DMS153 treated with DMSO at 0.1 percent for 48 hours (cell line): ENCODE data around the gene SUSD4.
A peak's percentile ranks its signal among the peaks of the same experiment; 100 is the strongest.

Experiments used
- DNase-seq: peaks from one replicate; lab custom pipeline; 2025; ENCODE audit not compliant: unreplicated experiment; lab: John Stamatoyannopoulos, UW

The SUSD4 gene

GRCh38 chr1:223363057-223363855, 720 bp downstream of the SUSD4 start:
- peak; percentile 27 for DNase-seq

DNA sequence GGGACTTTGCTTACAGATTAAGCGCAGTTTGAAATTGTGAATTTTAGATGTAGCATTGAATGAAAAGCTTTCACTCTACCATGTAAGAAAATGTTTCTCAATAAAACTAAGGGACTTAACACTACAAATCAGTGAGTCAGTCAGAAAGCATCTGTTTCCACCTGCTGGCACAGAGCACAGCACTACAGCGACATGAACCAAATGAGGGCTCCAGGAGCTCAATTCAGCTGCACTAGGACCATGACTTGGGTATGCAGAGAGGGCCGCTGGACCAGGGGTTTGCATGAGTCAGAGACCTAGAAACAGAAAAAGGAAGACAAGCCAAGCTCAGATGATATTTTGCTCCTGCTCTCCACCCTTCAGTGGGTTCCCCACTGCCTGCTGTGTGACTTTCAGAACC, 5.2 kb downstream of the SUSD4 start:
- DNase-seq: no peak

GRCh38 chr1:223355699-223356098, 8.3 kb downstream of the SUSD4 start:
- DNase-seq: no peak

DNA sequence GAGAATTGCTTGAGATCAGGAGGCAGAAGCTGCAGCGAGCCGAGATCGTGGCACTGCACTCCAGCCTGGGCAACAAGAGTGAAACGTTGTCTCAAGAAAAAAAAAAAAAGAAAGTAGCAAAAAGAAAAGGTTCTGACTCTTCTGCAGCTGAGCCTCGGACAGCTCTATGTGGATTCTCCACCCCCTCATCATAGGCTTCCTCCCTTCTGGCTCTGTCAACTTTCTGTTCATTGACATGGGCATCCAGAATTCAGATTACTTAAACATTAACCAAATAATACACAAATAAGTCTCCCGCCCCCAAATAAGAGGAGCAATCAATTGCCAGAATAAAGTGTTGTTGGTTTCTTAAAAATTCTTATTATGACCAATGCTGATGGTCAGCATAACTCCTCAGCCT, 10.0 kb downstream of the SUSD4 start:
- no peak for DNase-seq

DNA sequence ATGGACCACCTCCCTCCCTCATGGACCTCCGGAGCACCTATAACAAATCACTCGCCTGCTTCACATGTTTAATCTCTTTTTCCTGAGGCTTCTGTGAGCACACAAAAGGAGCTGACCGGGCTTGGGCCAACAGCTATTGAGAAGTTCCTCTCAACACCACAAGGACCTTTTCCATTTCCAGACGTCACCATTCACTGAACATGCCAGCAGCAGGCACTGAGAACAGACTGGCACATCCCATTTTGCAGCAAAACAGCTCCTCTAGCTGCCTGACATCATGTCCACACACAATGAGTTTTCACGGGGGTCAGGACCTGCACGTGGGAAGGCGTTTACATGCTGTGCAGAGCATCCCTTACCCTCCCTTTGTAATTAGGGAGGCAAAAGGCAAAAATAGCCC, 11.0 kb downstream of the SUSD4 start:
- no peak for DNase-seq

DNA sequence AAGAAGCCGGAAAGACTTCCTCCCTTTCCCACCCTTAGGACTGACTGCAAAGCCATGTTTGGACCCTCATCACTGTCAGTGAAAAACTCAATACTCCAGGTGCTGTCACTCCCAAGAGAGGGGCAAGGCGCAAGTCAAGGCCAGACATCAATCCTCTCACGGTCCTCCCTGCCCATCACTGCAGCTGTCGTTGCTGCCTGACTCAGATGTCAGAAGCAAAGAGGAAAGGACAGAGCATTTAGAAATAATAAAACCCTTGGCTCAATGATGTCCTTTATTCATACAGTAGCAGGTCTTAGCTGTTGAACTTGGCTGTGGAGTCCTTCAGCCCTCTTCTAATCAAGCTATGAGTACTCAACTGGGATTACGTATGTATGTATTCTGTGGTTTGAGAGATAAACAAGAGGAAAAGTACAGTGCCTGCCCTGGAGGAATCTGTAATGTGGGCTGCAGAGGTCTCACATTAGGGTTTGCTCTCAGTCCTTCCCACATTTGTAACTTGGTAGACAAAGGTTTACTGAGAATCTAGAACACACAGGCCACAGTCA, 13.5 kb downstream of the SUSD4 start:
- DNase-seq: no peak

GRCh38 chr1:223349241-223349640, 14.7 kb downstream of the SUSD4 start:
- DNase-seq: no peak

DNA sequence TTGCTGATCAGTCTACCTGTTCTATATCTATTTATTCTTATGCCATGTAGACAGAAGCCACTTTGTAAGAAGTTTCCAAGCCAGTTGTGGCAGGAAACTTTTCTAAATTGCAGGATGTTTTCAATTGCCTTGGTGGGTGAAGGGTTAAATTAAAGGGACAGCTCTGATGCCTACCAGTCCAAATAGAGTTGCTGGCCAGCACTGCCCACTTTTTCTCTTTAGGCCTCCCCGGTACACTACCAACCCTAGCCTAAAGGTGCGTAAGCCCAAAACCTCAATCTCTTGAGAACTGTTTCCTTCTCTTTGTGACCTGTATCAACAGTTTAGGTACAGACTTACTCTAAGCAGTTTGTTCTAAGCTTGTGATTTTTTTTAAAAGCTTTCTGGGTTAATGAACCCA, 15.5 kb downstream of the SUSD4 start:
- DNase-seq: no peak

DNA sequence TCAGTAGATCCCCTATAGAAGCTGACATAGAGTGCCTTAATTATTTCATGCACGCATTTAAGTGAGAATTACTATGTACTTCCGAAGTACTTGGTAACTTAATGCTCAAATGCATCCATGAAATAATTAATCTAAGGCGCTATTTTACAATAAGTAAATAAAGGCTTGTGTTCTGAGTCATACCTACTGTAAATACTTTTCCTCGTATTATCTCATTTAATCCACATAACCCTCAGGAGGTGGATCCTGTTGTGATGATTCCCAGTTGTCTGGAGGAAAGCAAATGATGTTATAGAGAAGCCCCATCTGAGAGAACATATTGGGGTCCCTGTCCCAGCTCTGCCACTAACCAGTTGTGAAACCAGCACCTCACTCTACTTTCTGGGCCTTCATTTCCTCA, 16.4 kb downstream of the SUSD4 start:
- no peak for DNase-seq

- DNase-seq: no peak
These were observed 17.7 kb downstream of the SUSD4 start for GRCh38 chr1:223346311-223346710.

GRCh38 chr1:223345720-223346119, 18.3 kb downstream of the SUSD4 start:
- DNase-seq: no peak

- DNase-seq: no peak
These were observed 19.5 kb downstream of the SUSD4 start for GRCh38 chr1:223344491-223344890.

- DNase-seq: no peak
These were observed 20.3 kb downstream of the SUSD4 start for GRCh38 chr1:223343692-223344091.

DNA sequence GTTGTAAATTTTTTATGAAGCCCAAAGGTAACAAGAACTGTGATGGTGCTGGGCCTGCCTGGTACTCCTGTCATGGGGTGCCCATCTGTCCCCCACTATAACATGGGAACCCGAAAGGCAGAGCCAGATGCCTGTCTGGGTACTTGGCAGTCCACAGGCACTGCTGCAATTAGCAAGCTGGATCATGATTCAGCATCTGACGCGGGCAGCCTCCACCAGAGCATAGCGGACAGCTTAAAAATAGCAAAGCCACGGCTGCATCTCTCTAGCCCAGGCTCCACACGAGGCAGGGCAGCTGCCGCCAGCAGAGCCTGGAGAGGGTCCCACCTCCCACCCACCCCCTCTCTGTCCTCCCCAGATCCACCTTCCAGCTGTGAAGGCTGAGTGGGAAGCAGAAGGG, 22.9 kb downstream of the SUSD4 start:
- DNase-seq: no peak

DNA sequence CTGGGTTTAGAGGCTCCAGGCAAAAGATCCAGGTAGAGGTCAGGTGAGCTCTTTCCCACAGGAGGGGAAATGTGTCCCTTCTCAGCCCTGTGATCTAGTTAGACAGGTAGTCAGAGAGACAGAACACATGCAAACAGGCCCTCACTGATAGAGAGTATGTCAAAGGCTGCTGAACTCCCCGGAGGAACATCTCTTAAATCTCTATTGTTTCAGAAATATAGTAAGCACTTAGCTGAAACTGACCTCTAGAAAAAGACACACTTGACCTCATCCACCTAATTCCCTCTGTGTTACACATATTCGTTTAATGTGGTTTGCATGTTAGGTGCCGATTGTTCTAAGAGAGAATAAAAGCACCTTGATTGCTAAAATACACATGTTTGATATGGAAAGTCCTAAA, 23.3 kb downstream of the SUSD4 start:
- no peak for DNase-seq

- DNase-seq: no peak
These were observed 24.1 kb downstream of the SUSD4 start for GRCh38 chr1:223339861-223340260.

DNA sequence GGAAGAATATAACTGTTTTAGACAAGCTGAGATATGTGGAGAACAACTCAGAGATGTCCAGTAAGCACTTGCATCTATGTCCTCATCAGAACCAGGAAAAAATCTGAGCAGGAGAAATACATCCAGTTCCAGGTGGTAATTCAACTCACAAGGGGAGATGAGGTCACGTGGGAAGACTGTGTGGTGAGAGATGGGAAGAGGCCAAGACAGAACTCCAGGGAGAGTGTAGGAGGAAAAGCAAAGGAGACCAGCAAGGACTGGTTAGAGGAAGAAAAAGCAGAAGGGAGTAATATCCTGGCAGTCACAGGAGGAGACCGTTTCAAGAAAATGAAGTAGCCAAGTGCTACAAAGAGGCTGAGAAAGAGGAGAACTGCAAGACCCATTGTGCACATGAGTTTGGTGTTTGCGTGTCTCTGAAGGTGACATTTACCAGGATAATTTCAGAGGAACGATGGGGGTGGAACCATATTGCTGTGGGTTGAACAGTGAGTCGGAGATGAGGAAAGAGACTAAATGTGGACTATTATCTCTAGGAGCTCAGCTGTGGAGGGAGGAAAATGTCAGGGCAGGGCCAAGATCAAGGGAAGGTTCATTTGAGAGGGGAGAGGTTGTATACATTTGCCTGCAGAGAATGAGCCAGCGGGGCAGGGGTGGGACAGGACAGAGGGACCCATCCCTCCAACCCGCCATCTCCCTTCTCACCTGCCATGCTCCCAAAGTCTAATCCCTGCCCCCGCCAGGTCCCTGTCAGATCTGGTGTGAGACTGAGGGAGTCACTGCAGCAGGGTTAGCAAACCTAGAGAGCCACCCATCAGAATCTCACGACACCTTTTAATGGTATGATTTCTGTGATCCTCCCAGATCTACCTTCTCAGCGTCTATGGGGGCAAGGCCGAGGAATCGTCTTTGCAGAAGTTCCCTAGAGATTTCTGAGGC, 24.9 kb downstream of the SUSD4 start:
- no peak for DNase-seq

GRCh38 chr1:223337174-223337869, 26.7 kb downstream of the SUSD4 start:
- no peak for DNase-seq

DNA sequence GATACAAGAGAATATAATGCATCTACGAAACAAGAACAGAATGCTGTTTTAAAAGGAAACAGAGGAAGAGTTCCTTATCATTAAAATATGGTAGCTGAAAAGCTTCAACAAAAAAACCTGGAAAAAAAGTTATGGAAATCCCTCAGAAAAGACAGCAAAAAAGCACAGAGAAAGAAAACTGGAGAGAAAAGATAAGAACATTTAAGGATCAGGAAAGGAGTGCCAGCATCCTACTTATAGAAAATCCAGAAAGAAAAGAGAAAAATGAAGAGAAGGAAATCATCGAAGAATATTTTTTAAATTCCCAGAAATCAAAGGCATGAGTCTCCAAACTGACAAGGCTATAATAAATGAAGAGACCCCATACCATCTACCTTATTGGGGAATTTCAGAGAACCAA, 29.8 kb downstream of the SUSD4 start:
- no peak for DNase-seq

DNA sequence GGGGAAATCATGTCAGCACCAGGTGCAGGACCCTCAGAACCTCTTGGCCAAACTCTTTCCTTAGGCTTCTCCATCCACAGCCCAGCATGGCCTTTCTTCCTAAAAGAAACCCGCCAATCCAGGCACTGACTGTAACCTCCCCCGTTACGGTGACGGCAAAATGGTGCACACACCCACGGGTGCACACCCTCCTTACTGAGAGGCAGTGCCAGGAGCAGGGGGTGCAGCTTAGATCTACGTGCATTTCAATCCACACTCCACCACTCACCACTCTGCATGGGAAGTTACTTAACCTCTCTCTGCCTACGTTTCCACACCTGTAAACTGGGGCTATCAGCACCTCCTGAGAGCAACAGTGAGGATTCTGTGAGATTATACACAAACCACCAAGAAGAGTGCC, 31.0 kb downstream of the SUSD4 start:
- no peak for DNase-seq

DNA sequence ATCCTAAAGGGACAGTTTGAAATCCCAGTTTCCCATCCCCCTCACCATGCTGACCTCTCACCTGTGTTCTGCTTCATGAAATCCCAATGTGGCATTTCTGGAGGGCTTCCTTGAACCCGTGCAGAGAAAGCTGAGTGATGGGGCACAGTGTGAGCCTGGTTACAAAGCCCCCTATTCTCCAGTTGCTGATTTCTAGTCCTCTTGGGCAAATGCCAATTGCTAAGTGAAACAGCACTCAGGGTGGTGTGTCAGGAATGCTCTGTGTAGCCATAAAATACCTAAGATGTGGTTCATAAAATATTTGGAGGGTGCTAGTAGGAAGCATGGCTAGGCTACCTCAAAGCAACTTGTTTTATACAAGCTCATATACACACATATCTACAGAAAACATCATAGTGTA, 32.0 kb downstream of the SUSD4 start:
- no peak for DNase-seq
